Muscle layer of colon (tissue), 2 donors: ENCODE results near the gene CDIP1.

Experiments
- H3K27ac ChIP-seq: one replicate; pipeline ENCODE4 v1.7.0; 2013; ENCODE audit warnings: low read depth, mild to moderate bottlenecking, low read length, moderate library complexity
- H3K27me3 ChIP-seq, 2 donors: one replicate each; pipeline ENCODE4 v1.7.0; 2013; ENCODE audit warnings: low read length in 2 of 2, mild to moderate bottlenecking in 2 of 2; ENCODE audit not compliant: insufficient read depth in 2 of 2, control insufficient read depth in 1 of 2
- H3K36me3 ChIP-seq: one replicate; pipeline ENCODE4 v1.7.0; 2013; ENCODE audit warnings: mild to moderate bottlenecking, low read length; ENCODE audit not compliant: insufficient read depth
- H3K4me1 ChIP-seq: one replicate; pipeline ENCODE4 v1.7.0; 2013; ENCODE audit warnings: mild to moderate bottlenecking, low read length; ENCODE audit not compliant: insufficient read depth
- H3K4me3 ChIP-seq, 2 donors: one replicate each; pipeline ENCODE4 v1.7.0; 2013; ENCODE audit warnings: low read length in 2 of 2, low read depth in 1 of 2, mild to moderate bottlenecking in 1 of 2, moderate library complexity in 1 of 2
- H3K9ac ChIP-seq: one replicate; pipeline ENCODE4 v1.7.0; 2013; ENCODE audit warnings: low read length
- H3K9me3 ChIP-seq: one replicate; pipeline ENCODE4 v1.7.0; 2013; ENCODE audit warnings: mild to moderate bottlenecking, low read length
- donor health status: abdominal sarcoma.
- donor health status: Adenocarcinoma of cecum.

CDIP1 gene

GRCh38 chr16:4511441-4512082, 27.0 kb downstream of the CDIP1 start:
- Histone ChIP-seq H3K27me3 (no peaks in the 10 kb centered on the region), H3K36me3 (peaks cover 45% of the 10 kb centered on the region), H3K4me1 (peaks cover 32% of the 10 kb centered on the region), H3K4me3 (no peak overlapping the region), H3K9me3 (no peaks in the 10 kb centered on the region), H3K27ac (no peak overlapping the region), H3K9ac (no peak overlapping the region)

- H3K36me3 ChIP-seq: peaks cover 45% of the 10 kb centered on the region
- H3K4me3 ChIP-seq: no peak overlapping the region
- no peak overlapping the region for H3K27ac ChIP-seq
- H3K9ac ChIP-seq: no peak overlapping the region
- H3K9me3 ChIP-seq: no peaks in the 10 kb centered on the region
- H3K27me3 ChIP-seq: no peaks in the 10 kb centered on the region
- H3K4me1 ChIP-seq: peaks cover 27% of the 10 kb centered on the region
These were observed 27.7 kb downstream of the CDIP1 start for GRCh38 chr16:4510747-4511426.

GRCh38 chr16:4510131-4510530, 28.4 kb downstream of the CDIP1 start:
- peaks cover 20% of the 10 kb centered on the region for H3K4me1 ChIP-seq
- H3K9me3 ChIP-seq: no peaks in the 10 kb centered on the region
- H3K27me3 ChIP-seq: no peaks in the 10 kb centered on the region
- H3K27ac ChIP-seq: no peak overlapping the region
- peaks cover 45% of the 10 kb centered on the region for H3K36me3 ChIP-seq
- H3K9ac ChIP-seq: no peak overlapping the region
- no peak overlapping the region for H3K4me3 ChIP-seq

- peaks cover 45% of the 10 kb centered on the region for H3K36me3 ChIP-seq
- no peak overlapping the region for H3K27ac ChIP-seq
- no peaks in the 10 kb centered on the region for H3K27me3 ChIP-seq
- no peaks in the 10 kb centered on the region for H3K9me3 ChIP-seq
- peaks cover 13% of the 10 kb centered on the region for H3K4me1 ChIP-seq
- no peak overlapping the region for H3K9ac ChIP-seq
- no peak overlapping the region for H3K4me3 ChIP-seq
These were observed 29.2 kb downstream of the CDIP1 start for GRCh38 chr16:4509420-4509819.

- no peaks in the 10 kb centered on the region for H3K9me3 ChIP-seq
- H3K27me3 ChIP-seq: no peaks in the 10 kb centered on the region
- H3K4me3 ChIP-seq: no peak overlapping the region
- no peak overlapping the region for H3K9ac ChIP-seq
- peaks cover 7% of the 10 kb centered on the region for H3K4me1 ChIP-seq
- no peak overlapping the region for H3K27ac ChIP-seq
- H3K36me3 ChIP-seq: peaks cover 45% of the 10 kb centered on the region
These were observed 29.8 kb downstream of the CDIP1 start for GRCh38 chr16:4508806-4509205.

- H3K9ac ChIP-seq: no peak overlapping the region
- peaks cover 7% of the 10 kb centered on the region for H3K4me1 ChIP-seq
- no peak overlapping the region for H3K27ac ChIP-seq
- H3K36me3 ChIP-seq: peaks cover 45% of the 10 kb centered on the region
- no peak overlapping the region for H3K4me3 ChIP-seq
- no peaks in the 10 kb centered on the region for H3K9me3 ChIP-seq
- H3K27me3 ChIP-seq: no peaks in the 10 kb centered on the region
These were observed 30.8 kb downstream of the CDIP1 start for GRCh38 chr16:4507588-4508345.

GRCh38 chr16:4506450-4506849, 32.1 kb downstream of the CDIP1 start:
- peaks cover 37% of the 10 kb centered on the region for H3K36me3 ChIP-seq
- no peak overlapping the region for H3K4me3 ChIP-seq
- no peak overlapping the region for H3K27ac ChIP-seq
- H3K9me3 ChIP-seq: no peaks in the 10 kb centered on the region
- peaks cover 7% of the 10 kb centered on the region for H3K4me1 ChIP-seq
- no peaks in the 10 kb centered on the region for H3K27me3 ChIP-seq
- H3K9ac ChIP-seq: no peak overlapping the region

- Histone ChIP-seq H3K36me3 (peaks cover 29% of the 10 kb centered on the region), H3K4me1 (peaks cover 12% of the 10 kb centered on the region), H3K9ac (no peak overlapping the region), H3K27me3 (no peaks in the 10 kb centered on the region), H3K9me3 (no peaks in the 10 kb centered on the region), H3K4me3 (no peak overlapping the region), H3K27ac (no peak overlapping the region)
These were observed 33.0 kb downstream of the CDIP1 start for GRCh38 chr16:4505356-4506147.

- Histone ChIP-seq H3K4me3 (peak overlapping the region in 1 of 2 donors; percentile 2), H3K4me1 (peaks cover 21% of the 10 kb centered on the region)
These were observed 37.5 kb downstream of the CDIP1 start for GRCh38 chr16:4501071-4501478.

GRCh38 chr16:4500272-4500671, 38.3 kb downstream of the CDIP1 start:
- no peaks in the 10 kb centered on the region for H3K9me3 ChIP-seq
- H3K4me1 ChIP-seq: peaks cover 21% of the 10 kb centered on the region
- H3K27me3 ChIP-seq: no peaks in the 10 kb centered on the region
- peak overlapping the region; percentile 12 for H3K27ac ChIP-seq
- peak overlapping the region in 1 of 2 donors; percentile 2 for H3K4me3 ChIP-seq
- H3K36me3 ChIP-seq: no peaks in the 10 kb centered on the region
- H3K9ac ChIP-seq: no peak overlapping the region

More at GRCh38 chr16:4501071-4501478, 37.5 kb downstream of the CDIP1 start:
- H3K27me3 ChIP-seq: no peaks in the 10 kb centered on the region
- H3K9ac ChIP-seq: no peak overlapping the region
- H3K9me3 ChIP-seq: no peaks in the 10 kb centered on the region
- H3K36me3 ChIP-seq: no peaks in the 10 kb centered on the region
- H3K27ac ChIP-seq: no peak overlapping the region

GRCh38 chr16:4499196-4499555, 39.4 kb downstream of the CDIP1 start:
- H3K27ac ChIP-seq: no peak overlapping the region
- H3K4me3 ChIP-seq: no peak overlapping the region
- H3K4me1 ChIP-seq: peaks cover 21% of the 10 kb centered on the region
- no peaks in the 10 kb centered on the region for H3K36me3 ChIP-seq
- no peak overlapping the region for H3K9ac ChIP-seq
- no peaks in the 10 kb centered on the region for H3K9me3 ChIP-seq
- H3K27me3 ChIP-seq: no peaks in the 10 kb centered on the region
